ENCODE results near the gene OR1G1.

GRCh38 chr17:3167574-3167973, 40.2 kb upstream of the OR1G1 start:
- TF ChIP-seq SUZ12 (IDR thresholded peaks at IDR 0.05; ENCODE audit: extremely low read depth, insufficient read depth, insufficient read length): no peak
- TF ChIP-seq YY1 (IDR thresholded peaks at IDR 0.05; ENCODE audit: insufficient read depth, insufficient read length): no peak
- no peak for TF ChIP-seq ZNF274 (IDR thresholded peaks at IDR 0.05; ENCODE audit: low read depth, low read length)

All from NT2/D1 (cell line).